ENCODE data around the gene SYTL2. TPM values are rescaled to one million over a fixed set of nuclear protein-coding genes. Genes with fewer than 3 reads are reported as not detected.

The SYTL2 gene
- total RNA-seq, 2 donors from 2014 or later, result 1.7 to 3.4 TPM

GRCh38 chr11:85652786-85653447 lies 158.0 kb downstream of the SYTL2 start:
- H3K4me1 ChIP-seq (ENCODE audit: control insufficient read depth, insufficient read depth, low read length), result peaks cover 4% of the 10 kb centered on the region
- peaks cover 8% of the 10 kb centered on the region for H3K36me3 Mint-ChIP-seq (ENCODE audit: low read depth)
- H3K36me3 ChIP-seq (ENCODE audit: control insufficient read depth, insufficient read depth, low read length), result peaks cover 49% of the 10 kb centered on the region
- no peak overlapping the region for H3K9ac ChIP-seq (ENCODE audit: extremely low read depth, low read length, poor library complexity, severe bottlenecking)
- H3K27ac ChIP-seq (ENCODE audit: low read depth, low read length), result no peak overlapping the region
- peaks cover 14% of the 10 kb centered on the region for H3K4me1 Mint-ChIP-seq
- 89 to 100% methylated on average over 1 to 3 of the region's 3 CpGs for WGBS, 2 experiments (ENCODE audit: insufficient coverage in 1 of 2, insufficient read length in 1 of 2)
- no peaks in the 10 kb centered on the region for H3K27me3 ChIP-seq (ENCODE audit: control insufficient read depth, insufficient read depth, low read length, poor library complexity, severe bottlenecking)
- TF ChIP-seq CTCF (conservative IDR thresholded peaks at IDR 0.05), result no peak
- H3K27me3 Mint-ChIP-seq (ENCODE audit: insufficient read depth), result no peaks in the 10 kb centered on the region
- no peak overlapping the region for H3K4me3 Mint-ChIP-seq
- no peaks in the 10 kb centered on the region for H3K9me3 Mint-ChIP-seq
- no peak overlapping the region for H3K27ac Mint-ChIP-seq
- DNase-seq, result no peak
- no peaks in the 10 kb centered on the region for H3K9me3 ChIP-seq (ENCODE audit: control insufficient read depth, low read length)
- no peak overlapping the region for H3K4me3 ChIP-seq (ENCODE audit: low read length)

GRCh38 chr11:85651118-85651517 lies 159.8 kb downstream of the SYTL2 start:
- H3K9me3 ChIP-seq (ENCODE audit: control insufficient read depth, low read length), result no peaks in the 10 kb centered on the region
- Mint-ChIP-seq H3K4me1 (peaks cover 14% of the 10 kb centered on the region), H3K27ac (peak overlapping the region; percentile 12), H3K36me3 (ENCODE audit: low read depth) (peaks cover 8% of the 10 kb centered on the region), H3K4me3 (no peak overlapping the region), H3K9me3 (no peaks in the 10 kb centered on the region), H3K27me3 (ENCODE audit: insufficient read depth) (no peaks in the 10 kb centered on the region)
- H3K36me3 ChIP-seq (ENCODE audit: control insufficient read depth, insufficient read depth, low read length), result peaks cover 31% of the 10 kb centered on the region
- DNase-seq, result no peak
- peaks cover 4% of the 10 kb centered on the region for H3K4me1 ChIP-seq (ENCODE audit: control insufficient read depth, insufficient read depth, low read length)
- H3K4me3 ChIP-seq (ENCODE audit: low read length), result no peak overlapping the region
- H3K27me3 ChIP-seq (ENCODE audit: control insufficient read depth, insufficient read depth, low read length, poor library complexity, severe bottlenecking), result no peaks in the 10 kb centered on the region
- WGBS, 2 experiments (ENCODE audit: insufficient coverage in 1 of 2, insufficient read length in 1 of 2), result 94 to 100% methylated on average over 1 of the region's 1 CpG
- H3K9ac ChIP-seq (ENCODE audit: extremely low read depth, low read length, poor library complexity, severe bottlenecking), result no peak overlapping the region
- H3K27ac ChIP-seq (ENCODE audit: low read depth, low read length), result no peak overlapping the region
- TF ChIP-seq CTCF (conservative IDR thresholded peaks at IDR 0.05), result no peak

- Histone ChIP-seq H3K27ac (ENCODE audit: low read depth, low read length) (peak within 1 kb of the TSS; percentile 26), H3K36me3 (ENCODE audit: control insufficient read depth, insufficient read depth, low read length) (peaks cover 9% of the 10 kb centered on the region), H3K4me1 (ENCODE audit: control insufficient read depth, insufficient read depth, low read length) (peaks cover 4% of the 10 kb centered on the region), H3K9ac (ENCODE audit: extremely low read depth, low read length, poor library complexity, severe bottlenecking) (peak within 1 kb of the TSS; percentile 90), H3K9me3 (ENCODE audit: control insufficient read depth, low read length) (no peaks in the 10 kb centered on the region), H3K4me3 (ENCODE audit: low read length) (peak within 1 kb of the TSS; percentile 99), H3K27me3 (ENCODE audit: control insufficient read depth, insufficient read depth, low read length, poor library complexity, severe bottlenecking) (no peaks in the 10 kb centered on the region)
- H3K9me3 Mint-ChIP-seq, result no peaks in the 10 kb centered on the region
- peak; percentile 98 for DNase-seq
- peaks cover 3% of the 10 kb centered on the region for H3K36me3 Mint-ChIP-seq (ENCODE audit: low read depth)
- TF ChIP-seq CTCF (conservative IDR thresholded peaks at IDR 0.05), result no peak
- peak within 1 kb of the TSS; percentile 98 for H3K27ac Mint-ChIP-seq
- H3K4me3 Mint-ChIP-seq, result peak within 1 kb of the TSS; percentile 92
- 1 to 3% methylated on average over 16 to 33 of the region's 33 CpGs for WGBS, 2 experiments (ENCODE audit: insufficient coverage in 1 of 2, insufficient read length in 1 of 2)
- H3K4me1 Mint-ChIP-seq, result peaks cover 22% of the 10 kb centered on the region
- peaks cover 2% of the 10 kb centered on the region for H3K27me3 Mint-ChIP-seq (ENCODE audit: insufficient read depth)
Observed at GRCh38 chr11:85647604-85648299, 163.2 kb downstream of the SYTL2 start, which contains the start of gene TMEM126A. TMEM126A (plus strand) TSS chr11:85647967; CDS start chr11:85650256, 2,289 bp downstream.

Measured in endodermal cell (in vitro differentiated cells).